Bronchial epithelial cell (primary cell): Measurements from ENCODE around the gene UBAP2. TPM values are rescaled to one million over a fixed set of nuclear protein-coding genes. Genes with fewer than 3 reads are reported as not detected.
A peak's percentile ranks its signal among the peaks of the same experiment; 100 is the strongest.

ENCODE experiments used
- DNase-seq: peaks from one replicate; pipeline ENCODE4 v3.0.0-alpha.2; 2010; ENCODE audit warnings: low read depth
- FAIRE-seq: peaks from 2 replicates; lab custom pipeline; 2011; peaks lifted over from hg19 to GRCh38; lab: Jason Lieb, UNC
- H3K27me3 ChIP-seq: 2 replicates; pipeline ENCODE4 v1.5.1; 2011; ENCODE audit warnings: low read length; ENCODE audit not compliant: control insufficient read depth, insufficient read depth
- H3K36me3 ChIP-seq: 2 replicates; pipeline ENCODE4 v1.5.1; 2011; ENCODE audit warnings: low read length; ENCODE audit not compliant: control insufficient read depth, insufficient read depth
- H3K4me3 ChIP-seq: 2 replicates; pipeline ENCODE4 v1.5.1; 2011; ENCODE audit warnings: mild to moderate bottlenecking, low read depth, low read length, control low read depth
- CTCF ChIP-seq: IDR thresholded peaks from 2 replicates; pipeline ENCODE4 v1.5.1; 2011; ENCODE audit warnings: mild to moderate bottlenecking, moderate library complexity, low read length, control low read depth, inconsistent platforms; ENCODE audit not compliant: insufficient read depth, severe bottlenecking
- total RNA-seq: library from RNA; depleted of rRNA; stranded (reverse); fragments of >200 nt; gene quantifications from 2 replicates; pipeline ENCODE4 v1.2.1, GENCODE V29; 2014

The UBAP2 gene
- total RNA-seq, 1 donor from 2014 or later, result 14.7 TPM

GRCh38 chr9:34079181-34079580 lies 30.5 kb upstream of the UBAP2 start:
- Histone ChIP-seq H3K36me3 (no peaks in the 10 kb centered on the region), H3K27me3 (no peaks in the 10 kb centered on the region), H3K4me3 (no peak overlapping the region)
- FAIRE-seq (peak; percentile 32), DNase-seq (peak; percentile 93)
- TF ChIP-seq CTCF, result no peak

- no peak overlapping the region for H3K4me3 ChIP-seq
- H3K27me3 ChIP-seq, result no peaks in the 10 kb centered on the region
- no peak for TF ChIP-seq CTCF
- H3K36me3 ChIP-seq, result no peaks in the 10 kb centered on the region
- peak; percentile 94 for DNase-seq
- peak; percentile 79 for FAIRE-seq
Measured at GRCh38 chr9:34072868-34073590, 24.3 kb upstream of the UBAP2 start.

GRCh38 chr9:34072410-34072809 lies 23.7 kb upstream of the UBAP2 start:
- DNase-seq (peak; percentile 99), FAIRE-seq (peak; percentile 88)
- Histone ChIP-seq H3K27me3 (no peaks in the 10 kb centered on the region), H3K4me3 (no peak overlapping the region), H3K36me3 (no peaks in the 10 kb centered on the region)
- TF ChIP-seq CTCF, result no peak

- Histone ChIP-seq H3K27me3 (no peaks in the 10 kb centered on the region), H3K36me3 (no peaks in the 10 kb centered on the region), H3K4me3 (no peak overlapping the region)
- no peak for TF ChIP-seq CTCF
- DNase-seq (peak; percentile 20), FAIRE-seq (no peak)
Measured at GRCh38 chr9:34070606-34071324, 22.1 kb upstream of the UBAP2 start.

GRCh38 chr9:34069831-34070230 lies 21.1 kb upstream of the UBAP2 start:
- peak; percentile 78 for DNase-seq
- Histone ChIP-seq H3K27me3 (no peaks in the 10 kb centered on the region), H3K36me3 (no peaks in the 10 kb centered on the region), H3K4me3 (no peak overlapping the region)
- no peak for TF ChIP-seq CTCF
- FAIRE-seq, result no peak

- Histone ChIP-seq H3K27me3 (no peaks in the 10 kb centered on the region), H3K36me3 (no peaks in the 10 kb centered on the region), H3K4me3 (no peak overlapping the region)
- FAIRE-seq (no peak), DNase-seq (no peak)
- no peak for TF ChIP-seq CTCF
Measured at GRCh38 chr9:34065541-34065940, 16.9 kb upstream of the UBAP2 start.
